Thoracic aorta (tissue), 2 donors: ENCODE data around the gene MSH4. TPM values are rescaled to one million over a fixed set of nuclear protein-coding genes. Genes with fewer than 3 reads are reported as not detected.
A peak's percentile ranks its signal among the peaks of the same experiment; 100 is the strongest.
"Not testable (repeated sequence)": the region's sequence is repeated elsewhere in the genome, so short reads cannot be mapped to it uniquely, and the experiment has no call there.

Experiments used
- ATAC-seq: fragments of 150-250 bp; one replicate; pipeline ENCODE4 v1.8.0; 2017; ENCODE audit warnings: low read depth; ENCODE audit not compliant: insufficient number of reproducible peaks, low FRiP score
- DNase-seq: peaks from one replicate; pipeline ENCODE4 v3.0.0-alpha.2; 2020; ENCODE audit warnings: low spot score
- H3K27ac ChIP-seq, 2 donors: fragments of 200-600 bp; sonication (generic); 1 replicate in 1 of 2; 2 replicates in 1 of 2; pipeline ENCODE4 v1.5.1; 2016; ENCODE audit warnings: mild to moderate bottlenecking in 2 of 2, moderate library complexity in 2 of 2
- H3K27me3 ChIP-seq: fragments of 200-600 bp; sonication (generic); replicated peaks from 2 replicates; pipeline ENCODE4 v1.6.0; 2016; ENCODE audit warnings: mild to moderate bottlenecking; ENCODE audit not compliant: insufficient read depth
- H3K36me3 ChIP-seq: fragments of 200-600 bp; sonication (generic); one replicate; pipeline ENCODE4 v1.5.1; 2016
- H3K4me1 ChIP-seq, 2 donors: fragments of 200-600 bp; sonication (generic); 1 replicate in 1 of 2; 2 replicates in 1 of 2; pipeline versions ENCODE4 v1.5.1 to v1.6.0; 2016; ENCODE audit warnings: low read depth in 2 of 2, mild to moderate bottlenecking in 1 of 2; ENCODE audit not compliant: control insufficient read depth in 1 of 2
- H3K4me3 ChIP-seq: fragments of 200-600 bp; sonication (generic); 2 replicates; pipeline ENCODE4 v1.5.1; 2016; ENCODE audit warnings: mild to moderate bottlenecking
- H3K9me3 ChIP-seq: fragments of 200-600 bp; sonication (generic); 2 replicates; pipeline ENCODE4 v1.5.1; 2016
- total RNA-seq, 2 donors: library from RNA; depleted of rRNA; stranded (reverse); fragments of >200 nt; gene quantifications; one replicate each; pipeline versions ENCODE4 v1.1.0 to v1.2.3, GENCODE V29; 2016
- TF ChIP-seq, protein P1 (sequence below): fragments of 200-600 bp; sonication (generic); IDR thresholded peaks from one replicate; pipeline ENCODE4 v1.5.1; 2019; ENCODE audit warnings: antibody characterized with exemption

The MSH4 gene
- total RNA-seq, 2 donors from 2014 or later: 0.27 to 0.28 TPM

DNA sequence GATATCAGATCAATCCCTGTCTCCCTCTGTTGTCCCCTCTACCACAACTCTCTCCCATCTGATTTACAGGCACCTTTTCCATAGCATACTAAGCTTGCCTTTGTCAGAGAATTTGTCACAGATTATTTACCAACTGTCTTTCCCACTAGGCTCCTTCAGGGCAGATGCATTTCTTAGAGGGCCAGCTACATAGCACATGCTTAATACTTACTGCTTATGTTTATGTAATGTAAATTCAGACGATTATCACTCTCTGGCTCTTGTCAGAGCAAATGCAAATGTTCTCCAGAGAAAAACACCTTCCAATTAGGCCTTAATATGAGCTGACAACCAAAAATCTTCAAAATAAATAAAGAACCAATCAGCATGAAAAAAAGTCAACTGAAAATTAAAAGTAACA lies 25.9 kb upstream of the MSH4 start:
- Histone ChIP-seq H3K36me3 (no peaks in the 10 kb centered on the region), H3K27me3 (no peaks in the 10 kb centered on the region), H3K27ac (no peak overlapping the region), H3K4me3 (no peak overlapping the region), H3K9me3 (no peaks in the 10 kb centered on the region), H3K4me1 (peaks cover 0 to 8% of the 10 kb centered on the region in 2 donors)
- no peak for ATAC-seq
- DNase-seq: no peak
- TF ChIP-seq, protein P1, sequence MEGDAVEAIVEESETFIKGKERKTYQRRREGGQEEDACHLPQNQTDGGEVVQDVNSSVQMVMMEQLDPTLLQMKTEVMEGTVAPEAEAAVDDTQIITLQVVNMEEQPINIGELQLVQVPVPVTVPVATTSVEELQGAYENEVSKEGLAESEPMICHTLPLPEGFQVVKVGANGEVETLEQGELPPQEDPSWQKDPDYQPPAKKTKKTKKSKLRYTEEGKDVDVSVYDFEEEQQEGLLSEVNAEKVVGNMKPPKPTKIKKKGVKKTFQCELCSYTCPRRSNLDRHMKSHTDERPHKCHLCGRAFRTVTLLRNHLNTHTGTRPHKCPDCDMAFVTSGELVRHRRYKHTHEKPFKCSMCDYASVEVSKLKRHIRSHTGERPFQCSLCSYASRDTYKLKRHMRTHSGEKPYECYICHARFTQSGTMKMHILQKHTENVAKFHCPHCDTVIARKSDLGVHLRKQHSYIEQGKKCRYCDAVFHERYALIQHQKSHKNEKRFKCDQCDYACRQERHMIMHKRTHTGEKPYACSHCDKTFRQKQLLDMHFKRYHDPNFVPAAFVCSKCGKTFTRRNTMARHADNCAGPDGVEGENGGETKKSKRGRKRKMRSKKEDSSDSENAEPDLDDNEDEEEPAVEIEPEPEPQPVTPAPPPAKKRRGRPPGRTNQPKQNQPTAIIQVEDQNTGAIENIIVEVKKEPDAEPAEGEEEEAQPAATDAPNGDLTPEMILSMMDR: no peak

GRCh38 chr1:75771978-75772377 lies 24.7 kb upstream of the MSH4 start:
- Histone ChIP-seq H3K27me3 (no peaks in the 10 kb centered on the region), H3K4me3 (no peak overlapping the region), H3K36me3 (no peaks in the 10 kb centered on the region), H3K4me1 (no peaks in the 10 kb centered on the region), H3K27ac (no peak overlapping the region), H3K9me3 (no peaks in the 10 kb centered on the region)
- TF ChIP-seq, protein P1: no peak
- no peak for ATAC-seq
- DNase-seq: no peak

- not testable (repeated sequence) for H3K9me3 ChIP-seq, H3K4me3 ChIP-seq, H3K36me3 ChIP-seq, H3K27me3 ChIP-seq, H3K27ac ChIP-seq, H3K4me1 ChIP-seq, DNase-seq, ATAC-seq
These were observed 18.9 kb upstream of the MSH4 start for GRCh38 chr1:75777812-75778211.

GRCh38 chr1:75778694-75779093 lies 18.0 kb upstream of the MSH4 start:
- not testable (repeated sequence) for ATAC-seq, H3K4me1 ChIP-seq, H3K9me3 ChIP-seq, H3K27me3 ChIP-seq, DNase-seq, H3K4me3 ChIP-seq, H3K27ac ChIP-seq, H3K36me3 ChIP-seq

DNA sequence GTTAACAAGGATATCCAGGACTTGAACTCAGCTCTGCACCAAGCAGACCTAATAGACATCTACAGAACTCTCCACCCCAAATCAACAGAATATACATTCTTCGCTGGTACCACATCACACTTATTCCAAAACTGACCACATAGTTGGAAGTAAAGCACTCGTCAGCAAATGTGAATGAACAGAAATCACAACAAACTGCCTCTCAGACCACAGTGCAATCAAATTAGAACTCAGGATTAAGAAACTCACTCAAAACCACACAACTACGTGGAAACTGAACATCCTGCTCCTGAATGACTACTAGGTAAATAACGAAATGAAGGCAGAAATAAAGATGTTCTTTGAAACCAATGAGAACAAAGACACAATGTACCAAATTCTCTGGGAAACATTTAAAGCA lies 16.5 kb upstream of the MSH4 start:
- not testable (repeated sequence) for H3K4me3 ChIP-seq, ATAC-seq

GRCh38 chr1:75783920-75784319 lies 12.8 kb upstream of the MSH4 start:
- not testable (repeated sequence) for ATAC-seq, H3K4me3 ChIP-seq, H3K9me3 ChIP-seq, DNase-seq, H3K27me3 ChIP-seq, H3K36me3 ChIP-seq, H3K27ac ChIP-seq
- peaks cover 16 to 28% of the 10 kb centered on the region in 2 donors for H3K4me1 ChIP-seq

More for the DNA sequence above, 16.5 kb upstream of the MSH4 start:
- H3K27me3 ChIP-seq, H3K36me3 ChIP-seq, H3K27ac ChIP-seq, DNase-seq, H3K9me3 ChIP-seq, H3K4me1 ChIP-seq: not testable (repeated sequence)

DNA sequence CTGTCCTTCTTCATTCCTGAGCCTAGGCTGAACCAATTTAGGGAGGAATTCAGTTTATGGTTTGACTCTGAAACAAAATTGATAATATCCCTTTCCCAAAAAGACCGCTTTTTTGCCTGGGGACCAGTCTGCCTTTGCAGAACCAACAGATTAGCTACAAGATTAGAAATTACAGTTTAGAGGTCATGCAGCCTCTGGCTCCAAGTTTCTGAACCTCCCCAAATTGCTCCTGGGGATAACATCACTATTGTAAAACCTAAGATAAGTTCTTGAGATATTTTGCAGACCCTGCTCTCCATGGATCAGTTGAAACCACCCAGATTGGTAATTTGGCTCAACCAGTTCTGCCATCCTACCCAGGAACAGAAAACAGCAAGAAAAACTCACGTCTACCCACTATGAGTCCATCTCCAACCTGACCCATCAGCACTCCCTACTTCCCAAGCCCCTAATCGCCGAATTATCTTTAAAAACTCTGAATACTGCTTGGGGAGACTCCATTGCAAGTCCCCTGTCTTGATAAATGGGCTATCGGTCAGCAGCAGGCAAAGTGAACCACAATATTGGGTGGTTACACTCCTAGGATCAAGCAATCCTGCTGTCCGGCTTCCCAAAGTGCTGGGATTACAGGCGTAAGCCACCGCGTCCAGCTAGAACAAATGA lies 11.2 kb upstream of the MSH4 start:
- Histone ChIP-seq H3K4me1 (peaks cover 30 to 42% of the 10 kb centered on the region in 2 donors), H3K9me3 (no peaks in the 10 kb centered on the region), H3K27ac (peak overlapping the region; percentile 74 to 91), H3K4me3 (peak overlapping the region; percentile 89), H3K36me3 (peaks cover 7% of the 10 kb centered on the region), H3K27me3 (no peaks in the 10 kb centered on the region)
- DNase-seq (no peak), ATAC-seq (peak; percentile 22)
- TF ChIP-seq, protein P1: no peak
